HUES6 (cell line): ENCODE data around the gene EEIG2.
A peak's percentile ranks its signal among the peaks of the same experiment; 100 is the strongest.
"Not testable (repeated sequence)": the region's sequence is repeated elsewhere in the genome, so short reads cannot be mapped to it uniquely, and the experiment has no call there.

Source experiments
- H3K27ac ChIP-seq: 2 replicates; pipeline ENCODE4 v1.7.0; 2013; ENCODE audit warnings: low read depth, mild to moderate bottlenecking, low read length, inconsistent platforms
- H3K27me3 ChIP-seq: 2 replicates; pipeline ENCODE4 v1.6.1; 2013; ENCODE audit warnings: low read length; ENCODE audit not compliant: control insufficient read depth, insufficient read depth
- H3K36me3 ChIP-seq: 2 replicates; pipeline ENCODE4 v1.6.1; 2013; ENCODE audit warnings: low read length; ENCODE audit not compliant: control insufficient read depth, insufficient read depth
- H3K4me1 ChIP-seq: 2 replicates; pipeline ENCODE4 v1.6.1; 2013; ENCODE audit warnings: low read length; ENCODE audit not compliant: control insufficient read depth, insufficient read depth
- H3K4me3 ChIP-seq: 2 replicates; pipeline ENCODE4 v1.5.1; 2013; ENCODE audit warnings: low read depth, low read length
- H3K9ac ChIP-seq: one replicate; pipeline ENCODE4 v1.6.1; 2013; ENCODE audit warnings: mild to moderate bottlenecking, low read length
- H3K9me3 ChIP-seq: 2 replicates; pipeline ENCODE4 v1.6.1; 2013; ENCODE audit warnings: low read depth, low read length; ENCODE audit not compliant: control insufficient read depth, insufficient read depth

The EEIG2 gene

DNA sequence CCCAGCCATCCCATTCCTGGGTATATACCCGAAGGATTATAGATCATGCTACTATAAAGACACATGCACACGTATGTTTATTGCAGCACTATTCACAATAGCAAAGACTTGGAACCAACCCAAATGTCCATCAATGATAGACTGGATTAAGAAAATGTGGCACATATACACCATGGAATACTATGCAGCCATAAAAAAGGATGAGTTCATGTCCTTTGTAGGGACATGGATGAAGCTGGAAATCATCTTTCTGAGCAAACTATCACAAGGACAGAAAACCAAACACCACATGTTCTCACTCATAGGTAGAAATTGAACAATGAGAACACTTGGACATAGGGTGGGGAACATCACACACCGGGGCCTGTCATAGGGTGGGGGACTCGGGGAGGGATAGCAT, 12.4 kb upstream of the EEIG2 start:
- not testable (repeated sequence) for H3K27me3 ChIP-seq, H3K9ac ChIP-seq, H3K4me3 ChIP-seq, H3K36me3 ChIP-seq, H3K9me3 ChIP-seq, H3K4me1 ChIP-seq, H3K27ac ChIP-seq

DNA sequence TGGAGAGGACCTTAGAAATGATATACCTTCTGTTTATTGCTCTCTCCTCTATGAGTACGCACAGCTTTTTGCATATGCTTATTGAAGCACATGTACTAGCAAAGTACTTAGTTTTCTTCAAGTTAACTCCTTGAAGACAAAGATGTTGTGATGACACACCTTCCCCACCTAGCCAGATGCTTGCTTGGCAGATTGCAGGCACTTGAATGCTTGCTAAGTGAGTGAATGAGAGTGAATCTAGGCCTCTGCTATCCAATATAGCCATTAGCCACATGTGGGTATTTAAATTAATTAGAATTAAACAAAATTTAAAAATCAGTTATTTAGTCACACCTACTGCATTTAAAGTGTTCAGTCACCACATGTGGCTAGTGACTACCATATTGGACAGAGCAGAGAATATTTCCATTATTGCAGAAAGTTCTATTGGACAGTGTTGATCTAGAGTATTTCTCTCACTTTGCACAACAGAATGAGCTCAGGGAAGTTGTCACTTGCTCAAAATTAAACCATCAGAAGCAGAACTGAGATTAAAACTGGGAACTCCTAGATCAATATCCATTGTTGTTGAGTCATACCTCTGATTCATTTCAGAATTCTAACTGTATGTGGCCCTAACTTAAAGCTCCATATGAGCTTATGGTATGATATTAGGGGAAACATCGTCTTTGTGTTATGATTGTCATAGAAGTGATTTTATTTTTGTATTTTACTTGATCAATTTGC, 8.6 kb upstream of the EEIG2 start:
- no peak overlapping the region for H3K27ac ChIP-seq
- no peaks in the 10 kb centered on the region for H3K9me3 ChIP-seq
- no peak overlapping the region for H3K9ac ChIP-seq
- H3K4me3 ChIP-seq, result no peak overlapping the region
- no peaks in the 10 kb centered on the region for H3K27me3 ChIP-seq
- no peaks in the 10 kb centered on the region for H3K36me3 ChIP-seq
- 0 out of 2 replicates have a peak, but pooled peaks cover 3% of the 10 kb centered on the region for H3K4me1 ChIP-seq

DNA sequence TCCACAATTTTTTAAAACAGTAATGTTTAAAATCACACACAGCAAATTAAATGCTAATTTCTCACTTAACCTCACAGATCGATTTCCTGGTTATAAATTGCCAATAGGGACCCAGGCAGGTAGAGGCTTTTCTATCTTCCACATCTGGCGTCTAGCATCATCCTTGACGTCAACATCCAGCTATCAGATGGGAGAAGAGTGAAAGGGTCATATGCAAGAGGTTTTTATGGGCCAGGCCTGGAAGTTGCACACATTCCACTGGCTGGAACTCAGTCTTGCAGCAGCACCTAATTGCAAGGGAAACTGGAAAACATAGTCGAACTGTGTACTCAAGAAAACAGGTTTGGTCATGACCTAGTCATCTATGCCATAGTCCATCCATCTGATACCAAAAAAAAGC, 6.0 kb upstream of the EEIG2 start:
- Histone ChIP-seq H3K4me3 (no peak overlapping the region), H3K27ac (no peak overlapping the region)

DNA sequence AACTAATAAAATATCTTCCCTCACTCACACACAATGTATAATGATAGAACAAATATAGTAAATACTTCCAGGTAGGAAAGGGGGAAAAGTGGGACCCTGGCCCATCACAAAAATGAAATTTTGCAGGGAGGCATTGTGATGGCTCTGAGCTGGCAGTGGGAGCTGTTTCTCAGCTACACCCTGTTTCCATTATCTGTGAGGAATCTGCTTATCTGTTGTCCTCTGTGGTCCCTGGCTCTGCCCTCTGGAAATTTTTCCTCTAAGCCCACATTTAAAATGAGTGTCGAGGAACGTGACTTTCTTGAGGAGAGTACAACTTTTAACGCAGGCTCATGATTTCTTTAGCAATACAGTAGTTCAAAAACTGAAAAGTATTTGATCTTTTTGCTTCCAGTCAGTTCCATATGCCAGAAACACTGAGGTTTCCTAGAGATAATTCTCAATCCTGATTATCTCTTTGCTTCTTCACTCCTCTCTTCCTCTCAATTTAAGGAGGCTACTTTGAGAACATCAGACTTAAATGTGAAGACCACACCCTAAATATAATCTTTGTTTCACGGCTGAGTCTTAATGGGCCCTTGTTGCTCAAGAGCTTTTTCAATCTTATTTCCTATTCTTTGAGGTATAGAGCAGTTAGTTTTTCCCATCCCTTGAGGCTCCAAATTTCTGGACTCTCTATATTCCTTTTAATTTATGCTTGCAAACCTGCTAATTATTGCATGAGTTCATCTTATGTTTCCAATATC, 5.0 kb upstream of the EEIG2 start:
- no peaks in the 10 kb centered on the region for H3K27me3 ChIP-seq
- H3K4me3 ChIP-seq, result no peak overlapping the region
- H3K4me1 ChIP-seq, result no peaks in the 10 kb centered on the region
- H3K36me3 ChIP-seq, result no peaks in the 10 kb centered on the region
- no peak overlapping the region for H3K9ac ChIP-seq
- H3K27ac ChIP-seq, result no peak overlapping the region
- H3K9me3 ChIP-seq, result no peaks in the 10 kb centered on the region

More for the DNA sequence above, 6.0 kb upstream of the EEIG2 start:
- Histone ChIP-seq H3K9ac (no peak overlapping the region), H3K27me3 (no peaks in the 10 kb centered on the region), H3K4me1 (0 out of 2 replicates have a peak, but pooled peaks cover 3% of the 10 kb centered on the region), H3K36me3 (no peaks in the 10 kb centered on the region), H3K9me3 (no peaks in the 10 kb centered on the region)

DNA sequence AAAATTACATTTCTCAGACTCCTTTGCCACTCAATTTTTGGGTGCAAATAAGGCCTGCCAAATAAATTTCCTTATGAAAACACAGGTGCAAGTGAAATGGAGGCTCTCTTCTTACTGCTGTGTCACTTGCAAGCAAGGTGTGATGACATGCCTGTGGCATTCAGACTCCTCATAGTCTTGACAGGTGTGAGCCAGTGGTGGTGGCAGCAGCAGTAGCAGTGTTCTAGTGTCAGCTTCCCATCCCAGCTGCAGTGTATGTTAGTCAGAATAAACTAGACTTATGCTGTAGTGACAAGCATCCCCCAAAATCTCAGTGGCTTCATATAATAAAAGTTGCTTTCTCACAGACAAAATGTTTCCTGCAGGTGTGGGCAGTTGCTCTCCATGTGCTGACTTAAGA, 3.8 kb upstream of the EEIG2 start:
- H3K27ac ChIP-seq, result no peak overlapping the region
- H3K9ac ChIP-seq, result no peak overlapping the region
- H3K4me1 ChIP-seq, result no peaks in the 10 kb centered on the region
- no peaks in the 10 kb centered on the region for H3K36me3 ChIP-seq
- H3K4me3 ChIP-seq, result no peak overlapping the region
- H3K9me3 ChIP-seq, result no peaks in the 10 kb centered on the region
- H3K27me3 ChIP-seq, result no peaks in the 10 kb centered on the region

DNA sequence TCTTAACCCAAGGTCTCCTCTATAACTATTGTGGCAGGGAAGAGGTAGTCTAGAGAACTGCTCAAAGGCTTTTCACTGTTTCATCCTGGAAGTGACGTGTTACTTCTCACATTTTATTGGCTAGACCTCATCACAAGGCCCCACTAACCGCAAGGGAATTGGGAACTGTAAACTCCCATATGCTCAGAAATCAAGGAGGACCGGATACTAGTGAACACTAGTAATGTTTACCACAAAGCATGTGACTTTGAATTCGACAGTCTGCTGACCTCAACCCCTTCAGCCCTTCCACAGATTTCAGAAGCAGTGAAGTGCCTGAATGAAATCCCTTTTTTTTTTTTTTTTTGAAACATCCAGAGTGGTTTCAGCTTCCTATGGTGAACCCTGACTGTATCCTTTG, 3.4 kb upstream of the EEIG2 start:
- no peaks in the 10 kb centered on the region for H3K27me3 ChIP-seq
- no peaks in the 10 kb centered on the region for H3K36me3 ChIP-seq
- no peak overlapping the region for H3K27ac ChIP-seq
- H3K9me3 ChIP-seq, result no peaks in the 10 kb centered on the region
- no peak overlapping the region for H3K4me3 ChIP-seq
- H3K9ac ChIP-seq, result no peak overlapping the region
- no peaks in the 10 kb centered on the region for H3K4me1 ChIP-seq

DNA sequence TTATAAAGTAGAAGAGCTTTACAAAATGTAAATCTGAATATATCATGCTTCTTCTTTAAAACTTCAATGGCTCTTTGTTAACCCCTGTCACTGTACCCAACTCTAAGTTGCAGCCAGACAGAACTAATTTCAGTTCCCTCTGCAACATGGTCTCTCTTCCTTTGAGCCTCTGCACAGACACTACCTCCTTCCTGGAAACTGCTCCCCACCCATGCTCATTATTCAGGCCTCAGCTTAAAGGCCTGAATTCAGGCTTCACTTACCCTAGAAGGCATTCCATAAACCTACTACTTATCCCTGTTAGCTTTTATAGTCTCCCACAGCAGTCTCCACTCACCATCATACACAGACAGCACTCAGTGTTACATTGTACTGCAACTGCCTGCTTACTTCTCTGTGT, 2.6 kb upstream of the EEIG2 start:
- 0 out of 2 replicates have a peak, but pooled peaks cover under 1% of the 10 kb centered on the region for H3K4me1 ChIP-seq
- no peak overlapping the region for H3K27ac ChIP-seq
- H3K4me3 ChIP-seq, result no peak overlapping the region
- H3K9ac ChIP-seq, result no peak overlapping the region
- H3K9me3 ChIP-seq, result no peaks in the 10 kb centered on the region
- no peaks in the 10 kb centered on the region for H3K27me3 ChIP-seq
- no peaks in the 10 kb centered on the region for H3K36me3 ChIP-seq

DNA sequence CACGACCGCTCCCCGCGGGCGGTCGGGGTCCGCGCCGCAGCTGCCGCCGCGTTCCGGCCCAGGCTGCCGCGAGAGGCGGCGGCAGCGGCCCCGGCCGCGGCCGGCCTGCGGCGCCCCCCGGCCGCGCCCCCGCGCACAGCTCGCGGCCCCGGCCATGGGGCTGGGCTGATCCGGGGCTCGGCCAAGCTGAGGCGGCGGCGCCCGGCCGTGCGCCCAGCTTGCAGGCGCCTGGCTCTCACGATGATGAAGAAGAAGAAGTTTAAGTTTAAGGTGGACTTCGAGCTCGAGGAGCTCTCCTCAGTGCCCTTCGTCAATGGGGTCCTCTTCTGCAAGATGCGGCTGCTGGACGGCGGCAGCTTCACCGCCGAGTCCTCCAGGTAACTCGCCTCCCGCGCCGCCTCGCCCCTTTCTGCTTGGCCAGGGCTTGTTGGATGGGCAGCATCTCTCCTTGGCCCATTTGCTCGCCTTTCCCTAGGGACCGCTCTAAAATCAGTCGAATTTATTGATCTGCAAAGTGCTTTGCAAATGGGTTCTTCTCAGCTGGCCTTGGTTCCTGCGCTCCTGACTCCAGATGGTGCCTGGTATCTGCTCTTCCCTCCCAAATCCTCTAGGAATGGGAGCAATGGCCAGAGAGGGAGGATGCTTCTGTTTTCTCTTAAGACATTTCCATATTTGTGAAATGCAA, 431 bp downstream of the EEIG2 start:
- H3K9ac ChIP-seq, result peak overlapping the region; percentile 75
- peaks cover 7% of the 10 kb centered on the region; the same call in 1 of the 2 replicates for H3K4me1 ChIP-seq
- H3K27me3 ChIP-seq, result no peaks in the 10 kb centered on the region
- no peaks in the 10 kb centered on the region for H3K9me3 ChIP-seq
- H3K27ac ChIP-seq, result no peak overlapping the region
- H3K36me3 ChIP-seq, result no peaks in the 10 kb centered on the region
- H3K4me3 ChIP-seq, result peak overlapping the region; percentile 89

DNA sequence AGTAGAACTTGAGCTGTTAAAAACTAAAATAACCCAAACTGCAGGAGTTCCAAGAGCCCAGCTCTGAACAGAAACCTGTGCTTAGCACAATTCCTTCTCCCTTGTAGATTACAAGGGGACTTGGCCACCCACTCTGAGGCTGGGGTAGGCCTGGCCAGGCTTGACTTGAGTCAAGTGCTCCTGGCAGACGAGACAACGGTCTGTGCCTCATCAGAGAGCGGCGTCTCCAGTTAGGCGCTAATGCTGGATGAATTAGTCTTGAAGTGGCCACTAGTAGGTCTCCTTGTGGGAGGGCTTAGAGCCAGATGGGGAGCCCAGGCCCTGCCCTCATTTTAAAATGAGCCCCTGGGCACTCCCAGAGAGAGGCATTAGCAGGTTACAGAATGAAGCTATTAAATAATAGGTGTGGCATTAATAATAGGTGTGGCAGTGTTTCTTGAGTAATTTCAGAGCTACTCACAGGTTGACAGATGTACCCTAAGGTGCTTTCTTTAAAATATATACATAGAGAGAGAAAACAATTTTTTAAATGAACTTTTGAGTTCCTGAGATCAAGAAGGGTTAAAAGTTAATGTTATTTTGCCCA, 1.1 kb downstream of the EEIG2 start:
- Histone ChIP-seq H3K9me3 (no peaks in the 10 kb centered on the region), H3K4me3 (peak overlapping the region; percentile 89), H3K4me1 (peaks cover 7% of the 10 kb centered on the region; the same call in 1 of the 2 replicates), H3K27me3 (no peaks in the 10 kb centered on the region), H3K27ac (no peak overlapping the region), H3K9ac (no peak overlapping the region), H3K36me3 (no peaks in the 10 kb centered on the region)

DNA sequence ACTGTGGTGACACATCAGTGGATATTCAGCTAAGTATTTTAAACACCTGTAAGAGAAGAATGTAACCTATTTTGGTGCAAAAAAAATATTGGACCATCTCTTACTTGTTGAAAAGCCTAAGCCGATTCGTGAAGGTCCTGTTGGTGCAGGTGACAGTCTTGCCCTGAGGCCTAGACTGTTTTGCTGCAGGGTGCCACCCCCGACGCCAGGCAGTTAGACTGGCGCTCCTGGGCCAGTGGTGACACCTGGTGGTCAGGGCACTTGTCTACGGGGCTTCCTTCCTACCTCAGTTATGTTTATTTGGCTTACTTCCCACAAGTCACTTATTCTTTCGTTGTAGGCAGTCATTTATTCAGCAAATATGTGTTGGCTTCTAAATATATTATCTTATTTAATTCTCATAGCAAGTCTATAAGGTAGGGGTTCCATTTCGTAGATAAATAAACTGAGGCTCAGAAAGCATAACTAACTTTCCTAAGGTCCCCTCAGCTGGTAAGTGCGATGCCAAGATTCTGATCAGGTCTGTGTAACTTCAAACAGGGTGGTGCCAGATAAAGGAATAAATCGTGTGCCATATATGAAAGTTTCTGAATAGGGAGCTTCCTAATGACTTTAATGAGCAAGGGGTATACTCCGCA, 1.9 kb downstream of the EEIG2 start:
- no peaks in the 10 kb centered on the region for H3K9me3 ChIP-seq
- no peaks in the 10 kb centered on the region for H3K36me3 ChIP-seq
- H3K9ac ChIP-seq, result no peak overlapping the region
- no peak overlapping the region for H3K4me3 ChIP-seq
- H3K27me3 ChIP-seq, result no peaks in the 10 kb centered on the region
- peaks cover 7% of the 10 kb centered on the region; the same call in 1 of the 2 replicates for H3K4me1 ChIP-seq
- no peak overlapping the region for H3K27ac ChIP-seq
